ENCODE data around the gene PUS1.

DNA sequence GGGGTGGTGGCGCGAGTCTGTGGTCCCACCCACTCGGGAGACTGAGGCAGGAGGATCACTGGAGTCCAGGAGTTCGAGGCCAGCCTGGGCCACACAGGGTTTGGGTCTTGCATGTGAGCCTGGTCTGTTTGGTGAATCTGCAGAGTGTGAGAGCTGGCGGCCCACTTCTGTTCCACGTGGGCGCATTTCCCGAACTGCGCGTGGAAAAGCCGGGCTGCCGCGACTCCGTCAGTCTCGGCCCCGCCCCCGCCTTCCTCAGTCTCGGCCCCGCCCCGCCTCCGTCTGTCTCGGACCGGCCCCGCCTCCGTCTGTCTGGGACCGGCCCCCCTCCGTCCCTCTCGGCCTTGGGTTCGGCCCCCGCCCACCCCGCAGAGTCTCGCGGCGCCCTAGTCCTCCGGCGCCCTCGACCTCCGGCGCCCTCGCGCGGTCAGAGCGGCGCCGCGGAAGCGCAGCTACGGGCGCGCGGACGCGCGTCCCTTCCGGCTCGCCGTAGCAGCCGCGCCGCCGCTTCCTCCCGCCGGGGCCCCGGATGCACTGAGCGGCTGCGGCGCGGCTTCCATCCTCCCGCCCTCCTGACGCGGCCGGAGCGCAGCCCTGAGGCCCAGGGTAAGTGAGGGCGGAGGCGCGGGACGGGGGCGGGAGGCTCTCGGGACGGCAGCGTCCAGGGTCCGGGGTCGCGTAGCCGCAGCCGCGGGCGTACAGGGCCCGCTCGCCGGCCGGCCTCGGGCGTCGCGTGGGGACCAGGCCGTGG lies 20.5 kb downstream of the PUS1 start, which contains the start of gene EP400:
- TF ChIP-seq, protein P1, sequence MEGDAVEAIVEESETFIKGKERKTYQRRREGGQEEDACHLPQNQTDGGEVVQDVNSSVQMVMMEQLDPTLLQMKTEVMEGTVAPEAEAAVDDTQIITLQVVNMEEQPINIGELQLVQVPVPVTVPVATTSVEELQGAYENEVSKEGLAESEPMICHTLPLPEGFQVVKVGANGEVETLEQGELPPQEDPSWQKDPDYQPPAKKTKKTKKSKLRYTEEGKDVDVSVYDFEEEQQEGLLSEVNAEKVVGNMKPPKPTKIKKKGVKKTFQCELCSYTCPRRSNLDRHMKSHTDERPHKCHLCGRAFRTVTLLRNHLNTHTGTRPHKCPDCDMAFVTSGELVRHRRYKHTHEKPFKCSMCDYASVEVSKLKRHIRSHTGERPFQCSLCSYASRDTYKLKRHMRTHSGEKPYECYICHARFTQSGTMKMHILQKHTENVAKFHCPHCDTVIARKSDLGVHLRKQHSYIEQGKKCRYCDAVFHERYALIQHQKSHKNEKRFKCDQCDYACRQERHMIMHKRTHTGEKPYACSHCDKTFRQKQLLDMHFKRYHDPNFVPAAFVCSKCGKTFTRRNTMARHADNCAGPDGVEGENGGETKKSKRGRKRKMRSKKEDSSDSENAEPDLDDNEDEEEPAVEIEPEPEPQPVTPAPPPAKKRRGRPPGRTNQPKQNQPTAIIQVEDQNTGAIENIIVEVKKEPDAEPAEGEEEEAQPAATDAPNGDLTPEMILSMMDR (IDR thresholded peaks at IDR 0.05 in 2 of 3, conservative IDR thresholded peaks at IDR 0.05 in 1 of 3; ENCODE audit: borderline replicate concordance in 1 of 3, insufficient read depth in 1 of 3, low read depth in 2 of 3, low read length in 2 of 3), result peak; percentile 38 to 43 (median 39); a peak in 5 of 6 replicates
- peak; percentile 80 for TF ChIP-seq YY1 (IDR thresholded peaks at IDR 0.05; ENCODE audit: extremely low read depth, insufficient replicate concordance, low read depth, low read length)

Measured in HCT116 (cell line).